GM19397 (cell line): ENCODE data around the gene FILIP1.
"Not testable (repeated sequence)": the region's sequence is repeated elsewhere in the genome, so short reads cannot be mapped to it uniquely, and the experiment has no call there.

Source experiments
- ATAC-seq: cut with Tn5 transposase; IDR thresholded peaks from one replicate; pipeline ENCODE4 v1.9.1; 2021; ENCODE audit warnings: mild to moderate bottlenecking, moderate library complexity; ENCODE audit not compliant: unreplicated experiment

The FILIP1 gene

DNA sequence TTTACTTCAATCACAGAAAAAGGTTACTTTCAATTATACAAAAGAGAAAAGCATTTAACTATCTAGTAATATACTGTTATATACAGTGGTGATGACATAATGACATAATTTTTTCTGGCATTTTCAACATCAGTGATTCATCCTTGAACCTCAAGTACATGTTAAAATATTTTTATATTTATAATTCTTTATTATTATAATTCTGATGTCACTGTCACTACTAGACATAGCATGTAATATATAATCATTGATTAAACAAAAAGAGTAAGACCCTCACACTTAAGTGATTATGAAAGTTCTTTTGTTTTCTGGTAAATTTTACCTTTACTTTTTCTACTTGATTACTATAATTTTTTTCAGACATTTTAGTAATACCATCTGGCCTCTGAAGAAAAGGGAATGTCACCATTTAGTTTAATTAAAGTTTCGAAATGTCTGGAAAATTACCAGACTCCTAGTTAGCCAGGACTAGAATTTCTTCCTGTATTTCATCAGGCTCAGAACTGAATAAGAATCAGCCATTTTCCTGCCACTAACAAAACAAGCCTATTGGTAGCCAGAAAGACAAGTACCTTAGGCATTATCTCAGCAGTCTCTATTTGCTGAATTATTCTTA, 71.5 kb downstream of the FILIP1 start:
- no peak for ATAC-seq

DNA sequence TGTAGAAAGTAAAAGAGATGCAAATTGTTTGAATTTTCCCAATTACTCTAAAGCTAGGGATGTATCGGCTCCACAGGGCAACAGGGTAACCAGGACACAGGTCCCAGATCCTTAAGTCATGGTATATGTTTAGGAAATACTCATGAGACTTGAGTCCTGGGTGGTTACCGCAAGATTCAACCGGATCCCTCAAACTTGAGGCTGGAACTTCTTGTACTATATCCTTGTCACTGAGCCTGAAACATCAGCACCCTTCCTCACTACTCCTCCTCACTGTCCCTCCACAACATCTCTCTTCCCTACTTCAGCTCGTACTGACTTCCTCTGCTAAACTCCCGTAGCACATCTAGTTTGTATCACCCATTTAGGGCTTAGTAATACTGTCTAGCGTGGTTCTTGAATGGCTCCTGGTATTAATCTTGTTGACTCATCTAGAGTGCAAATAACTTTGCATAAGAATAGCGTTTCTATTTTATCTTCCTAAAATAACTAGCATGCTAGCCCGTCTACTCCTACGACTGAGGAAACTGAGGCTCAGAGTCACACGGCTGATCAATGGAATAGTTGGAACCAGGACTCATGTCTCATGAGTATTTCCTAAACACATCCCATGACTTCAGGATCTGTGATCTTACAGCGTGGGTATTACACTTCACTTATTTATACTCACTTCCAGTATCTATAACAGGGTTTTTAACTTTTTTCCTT, 72.1 kb downstream of the FILIP1 start:
- ATAC-seq: no peak

GRCh38 chr6:75419980-75420379, 73.6 kb downstream of the FILIP1 start:
- no peak for ATAC-seq

DNA sequence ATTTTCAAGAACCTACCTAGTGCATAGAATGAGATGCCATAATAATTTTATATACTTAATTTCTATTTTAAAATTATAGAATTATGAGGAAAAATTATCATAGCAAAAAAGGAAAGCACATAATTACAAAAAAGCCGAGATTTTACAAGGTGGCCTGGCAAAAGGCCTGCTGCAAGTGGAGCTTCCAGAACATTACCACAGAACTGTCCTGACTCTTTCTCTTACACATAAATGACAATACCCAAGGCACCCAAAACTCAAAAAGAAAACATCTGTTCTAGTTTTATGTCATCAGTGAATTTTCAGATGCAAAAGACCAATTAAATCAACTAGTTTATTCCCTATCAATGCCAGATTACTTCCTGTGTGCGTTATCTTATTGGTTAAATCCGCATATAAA, 74.2 kb downstream of the FILIP1 start:
- no peak for ATAC-seq

GRCh38 chr6:75418233-75418632, 75.4 kb downstream of the FILIP1 start:
- ATAC-seq: peak; percentile 69

DNA sequence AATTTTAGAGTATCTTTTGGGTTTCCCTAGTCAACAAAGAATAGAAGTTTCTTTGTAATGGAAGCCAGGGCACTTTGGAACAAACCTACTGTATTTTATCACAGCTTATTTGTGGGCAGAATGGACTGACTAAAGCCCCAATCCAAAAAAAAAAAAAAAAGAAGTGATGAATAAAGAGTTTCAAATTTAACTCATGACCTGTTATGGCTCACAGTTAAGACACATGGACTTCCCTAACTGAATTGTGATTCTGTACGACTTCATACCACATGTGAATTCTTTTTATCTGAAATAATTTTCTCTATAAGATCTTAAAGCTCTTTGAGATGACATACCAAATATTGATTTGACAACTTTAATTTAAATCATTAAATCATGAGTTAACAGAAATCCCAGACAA, 77.2 kb downstream of the FILIP1 start:
- no peak for ATAC-seq

- no peak for ATAC-seq
Measured at GRCh38 chr6:75415804-75416203, 77.8 kb downstream of the FILIP1 start.

- no peak for ATAC-seq
Measured at GRCh38 chr6:75414445-75415021, 79.1 kb downstream of the FILIP1 start.

- ATAC-seq: no peak
Measured at GRCh38 chr6:75412969-75413662, 80.5 kb downstream of the FILIP1 start.

- not testable (repeated sequence) for ATAC-seq
Measured at GRCh38 chr6:75410564-75410963, 83.0 kb downstream of the FILIP1 start.

DNA sequence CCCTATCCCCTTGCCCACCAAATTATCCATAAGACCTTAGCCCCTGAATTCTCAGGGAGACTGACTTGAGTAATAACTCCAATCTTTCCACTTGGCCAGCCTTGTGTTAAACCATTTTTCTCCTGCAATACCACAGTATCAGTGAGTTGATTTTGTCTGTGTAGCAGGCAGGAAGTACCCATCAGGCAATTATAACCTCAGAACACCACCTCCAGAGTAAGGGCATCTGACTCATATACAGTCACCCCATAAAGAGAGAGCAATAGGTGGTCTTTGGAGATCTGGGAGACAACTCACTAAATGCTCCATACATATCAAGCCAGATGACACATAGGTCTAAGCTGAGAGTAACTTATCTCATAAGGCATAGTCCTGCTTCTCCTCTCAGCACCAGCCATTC, 83.7 kb downstream of the FILIP1 start:
- ATAC-seq: no peak

DNA sequence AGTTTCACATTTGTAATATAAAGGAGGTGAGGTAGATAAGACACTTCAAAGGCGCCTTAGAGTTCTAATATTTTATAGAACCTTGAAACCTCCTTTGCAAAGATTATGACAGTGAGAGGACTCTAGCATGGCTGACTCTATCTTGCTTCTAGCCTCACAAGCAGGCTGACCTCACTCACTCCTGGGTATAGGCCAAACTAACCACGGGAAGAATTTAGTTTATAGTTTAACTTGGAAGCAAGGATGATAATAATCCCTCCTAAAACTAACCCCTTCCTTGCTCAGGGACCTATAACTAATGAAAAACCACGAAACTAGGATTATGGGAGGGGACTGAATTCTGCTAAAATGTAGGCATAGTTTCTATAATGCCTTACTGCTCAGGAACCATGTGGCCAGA, 84.3 kb downstream of the FILIP1 start:
- ATAC-seq: no peak

DNA sequence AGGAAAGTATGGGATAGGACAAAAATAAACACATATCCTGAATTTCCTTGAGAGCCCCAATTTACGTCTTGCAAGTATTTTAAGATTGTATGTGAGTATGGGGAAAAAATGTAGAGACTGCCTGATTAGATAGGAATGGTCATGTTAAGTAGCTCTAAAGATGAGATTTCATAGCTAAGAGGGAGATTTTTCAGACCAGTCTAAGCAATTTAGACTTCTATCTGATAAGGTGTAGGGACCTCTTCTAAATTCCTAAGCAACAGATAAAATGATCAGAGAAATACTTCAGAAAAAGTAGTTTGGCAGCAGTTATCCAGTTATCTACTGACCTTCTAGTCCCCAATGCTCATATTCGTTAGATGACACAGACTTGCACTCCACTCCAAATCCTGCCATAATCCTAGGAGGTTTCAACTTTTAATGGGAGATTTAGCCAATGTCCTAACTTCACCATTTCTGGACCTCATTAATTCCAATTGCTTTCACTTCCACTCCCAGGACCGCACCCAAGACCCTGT, 90.0 kb downstream of the FILIP1 start:
- no peak for ATAC-seq

GRCh38 chr6:75402296-75402695, 91.3 kb downstream of the FILIP1 start:
- no peak for ATAC-seq

DNA sequence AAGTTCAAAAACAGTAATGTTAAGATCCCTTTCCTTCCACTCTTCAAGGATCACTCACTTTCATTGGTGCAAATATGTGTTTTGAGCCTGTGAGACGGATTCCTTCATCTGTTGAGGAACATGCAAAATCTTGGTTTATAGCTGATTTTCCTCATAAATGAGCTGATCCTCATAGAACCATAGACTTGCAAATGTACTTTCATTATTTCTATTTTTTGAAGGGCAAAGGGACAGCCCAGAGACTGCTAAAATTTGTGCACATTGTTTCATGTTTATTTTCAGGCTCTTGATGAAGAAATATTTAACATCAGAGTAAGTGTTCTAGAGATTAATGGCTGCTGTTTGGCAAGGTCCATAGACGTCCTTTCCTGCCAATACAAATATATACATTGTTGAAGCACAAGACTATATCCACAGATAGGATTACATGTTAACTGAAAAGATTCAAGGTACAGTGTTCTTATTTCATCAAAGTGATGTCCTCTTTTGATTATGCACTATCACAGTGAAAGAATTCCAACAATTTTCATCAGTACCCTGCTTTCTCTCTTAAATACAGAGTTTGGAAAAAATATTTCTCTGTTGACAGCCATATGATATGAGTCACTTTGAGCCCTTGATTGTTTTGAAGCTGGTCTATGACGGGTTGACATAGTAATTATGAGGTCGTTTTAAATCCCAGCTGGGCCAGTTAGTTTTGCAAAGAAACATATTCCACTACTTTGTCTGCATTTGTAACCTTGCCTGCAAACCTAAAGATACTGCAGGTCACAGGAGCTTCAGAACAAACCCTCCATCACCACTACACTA, 95.7 kb downstream of the FILIP1 start:
- no peak for ATAC-seq

DNA sequence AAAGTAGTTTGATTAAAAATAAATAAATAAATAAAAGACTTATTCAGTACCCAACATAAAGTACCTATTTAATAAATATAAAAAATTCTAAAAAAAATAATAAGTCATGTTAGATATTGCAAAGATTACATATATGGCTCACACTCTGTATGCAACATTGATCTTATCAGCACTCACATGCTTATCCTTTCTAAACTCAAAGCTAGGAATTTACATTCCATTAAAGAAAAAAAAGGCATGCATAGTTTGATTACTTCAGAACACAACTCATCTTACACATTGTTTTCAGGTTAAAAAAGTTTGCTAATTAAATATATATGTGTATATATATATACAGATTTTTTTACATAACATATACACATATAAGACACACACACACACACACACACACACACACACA, 96.4 kb downstream of the FILIP1 start:
- ATAC-seq: no peak

DNA sequence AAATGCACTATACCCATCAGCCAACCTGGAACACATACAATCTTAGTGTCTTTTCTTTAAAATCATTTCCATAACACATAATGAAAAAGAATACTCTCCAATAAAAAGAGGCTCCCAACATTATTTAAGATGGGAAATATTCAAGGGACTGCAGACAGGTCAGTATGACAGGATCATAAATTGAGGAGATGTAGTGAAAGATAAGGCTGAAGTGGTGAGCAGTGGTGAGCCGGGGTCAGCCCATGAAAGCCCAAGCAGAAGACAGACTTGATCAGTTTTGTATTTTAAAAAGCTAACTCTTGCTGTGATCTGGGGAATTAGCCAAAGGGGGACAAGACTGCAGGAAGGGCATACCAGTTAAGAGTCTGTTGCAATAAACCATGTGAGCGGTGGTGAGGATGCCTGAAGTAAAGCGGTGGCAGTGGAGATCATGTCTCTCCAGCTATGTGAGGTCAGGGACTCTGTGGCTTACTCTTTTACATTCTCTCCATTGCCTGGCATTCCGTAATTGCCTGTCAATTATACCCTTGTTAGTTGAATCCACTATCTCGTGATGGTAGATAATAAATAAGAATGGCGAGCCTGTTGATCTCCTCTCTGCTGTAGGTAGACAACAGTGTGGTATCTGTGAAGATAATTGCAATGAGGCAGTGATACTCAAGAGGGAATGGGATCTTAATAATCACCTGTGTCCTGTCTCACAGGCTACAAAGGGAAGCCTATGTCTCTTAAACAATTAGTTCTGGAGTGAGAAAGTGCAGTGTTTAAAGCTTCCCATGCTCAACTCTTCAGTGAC, 97.4 kb downstream of the FILIP1 start:
- ATAC-seq: no peak

DNA sequence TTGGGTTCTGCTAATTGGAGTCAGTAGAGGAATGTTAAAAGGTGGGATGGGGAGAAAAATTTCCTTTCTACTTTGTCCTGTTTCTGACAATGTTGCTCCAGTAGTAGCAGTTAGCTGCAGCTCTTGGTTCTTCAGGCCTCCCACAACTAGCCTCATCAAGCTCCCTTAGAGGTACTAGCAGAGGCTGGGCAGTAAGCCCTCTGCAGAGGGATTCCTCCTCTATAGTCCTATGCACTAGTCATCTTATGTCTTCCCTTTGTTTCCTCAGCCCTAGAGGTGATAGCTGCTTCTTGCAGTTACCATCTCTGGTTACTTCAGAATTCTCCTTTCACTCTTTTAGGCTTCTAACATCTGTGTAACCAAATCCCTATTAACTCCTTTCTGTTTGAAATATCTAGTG, 99.8 kb downstream of the FILIP1 start:
- no peak for ATAC-seq

DNA sequence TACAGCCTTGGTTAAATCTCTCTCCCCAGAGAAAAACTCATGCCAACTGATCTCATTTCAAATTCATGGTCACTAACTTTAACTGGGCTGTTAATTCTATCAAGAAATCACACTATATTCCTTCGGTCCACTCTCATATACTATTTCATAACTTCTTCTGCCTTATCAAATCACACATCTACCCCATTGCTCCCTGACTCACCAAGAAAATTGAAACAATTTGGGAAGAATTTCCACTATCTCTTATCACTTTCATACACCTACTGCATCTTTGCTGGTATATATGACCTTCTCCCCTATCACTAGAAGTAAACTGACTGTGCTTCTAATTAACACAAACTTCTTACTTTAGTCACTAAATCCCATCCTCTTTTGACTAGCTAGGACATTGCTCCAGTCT, 102.3 kb downstream of the FILIP1 start:
- no peak for ATAC-seq
